ENCODE measurements around the gene ASB7.

The ASB7 gene

GRCh38 chr15:100693451-100693850 lies 91.1 kb downstream of the ASB7 start:
- in situ Hi-C loops (cut with HindIII; ENCODE audit: low sequenced_read_pairs) = no loop called here
- DNase-seq (ENCODE audit: low read depth, low spot score) = no peak
- H3K4me3 ChIP-seq (ENCODE audit: low read depth, low read length) = no peak overlapping the region
- TF ChIP-seq, protein P1, sequence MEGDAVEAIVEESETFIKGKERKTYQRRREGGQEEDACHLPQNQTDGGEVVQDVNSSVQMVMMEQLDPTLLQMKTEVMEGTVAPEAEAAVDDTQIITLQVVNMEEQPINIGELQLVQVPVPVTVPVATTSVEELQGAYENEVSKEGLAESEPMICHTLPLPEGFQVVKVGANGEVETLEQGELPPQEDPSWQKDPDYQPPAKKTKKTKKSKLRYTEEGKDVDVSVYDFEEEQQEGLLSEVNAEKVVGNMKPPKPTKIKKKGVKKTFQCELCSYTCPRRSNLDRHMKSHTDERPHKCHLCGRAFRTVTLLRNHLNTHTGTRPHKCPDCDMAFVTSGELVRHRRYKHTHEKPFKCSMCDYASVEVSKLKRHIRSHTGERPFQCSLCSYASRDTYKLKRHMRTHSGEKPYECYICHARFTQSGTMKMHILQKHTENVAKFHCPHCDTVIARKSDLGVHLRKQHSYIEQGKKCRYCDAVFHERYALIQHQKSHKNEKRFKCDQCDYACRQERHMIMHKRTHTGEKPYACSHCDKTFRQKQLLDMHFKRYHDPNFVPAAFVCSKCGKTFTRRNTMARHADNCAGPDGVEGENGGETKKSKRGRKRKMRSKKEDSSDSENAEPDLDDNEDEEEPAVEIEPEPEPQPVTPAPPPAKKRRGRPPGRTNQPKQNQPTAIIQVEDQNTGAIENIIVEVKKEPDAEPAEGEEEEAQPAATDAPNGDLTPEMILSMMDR (IDR thresholded peaks at IDR 0.05; ENCODE audit: low read depth, low read length) = no peak

- in situ Hi-C loops (cut with HindIII; ENCODE audit: low sequenced_read_pairs) = no loop called here
- H3K4me3 ChIP-seq (ENCODE audit: low read depth, low read length) = no peak overlapping the region
- DNase-seq (ENCODE audit: low read depth, low spot score) = no peak
- TF ChIP-seq, protein P1 (IDR thresholded peaks at IDR 0.05; ENCODE audit: low read depth, low read length) = no peak
These were observed 92.1 kb downstream of the ASB7 start for GRCh38 chr15:100694381-100695021.

- TF ChIP-seq, protein P1 (IDR thresholded peaks at IDR 0.05; ENCODE audit: low read depth, low read length) = no peak
- DNase-seq (ENCODE audit: low read depth, low spot score) = no peak
- H3K4me3 ChIP-seq (ENCODE audit: low read depth, low read length) = no peak overlapping the region
- in situ Hi-C loops (cut with HindIII; ENCODE audit: low sequenced_read_pairs) = no loop called here
These were observed 92.7 kb downstream of the ASB7 start for GRCh38 chr15:100695048-100695447.

DNA sequence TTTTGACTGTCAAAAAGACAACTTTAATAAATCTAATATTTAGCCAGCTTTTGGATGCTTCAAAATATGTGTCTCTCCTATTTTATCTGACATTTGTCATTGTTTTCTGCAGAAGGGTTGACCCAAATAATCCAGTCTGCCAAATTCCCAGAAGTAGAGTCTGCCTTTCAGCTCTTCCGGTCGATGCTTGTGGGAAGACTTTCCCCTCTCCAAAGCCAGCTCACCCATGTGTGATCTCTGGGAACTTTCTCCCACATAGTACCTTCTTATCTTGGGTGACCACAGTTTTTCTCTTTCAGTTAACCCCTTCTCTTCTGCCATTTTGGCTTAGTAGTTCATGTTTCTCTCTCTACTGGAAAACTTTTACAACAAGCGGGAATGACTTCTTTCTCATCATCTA lies 94.1 kb downstream of the ASB7 start:
- no peak for DNase-seq (ENCODE audit: low read depth, low spot score)
- TF ChIP-seq, protein P1 (IDR thresholded peaks at IDR 0.05; ENCODE audit: low read depth, low read length) = no peak
- H3K4me3 ChIP-seq (ENCODE audit: low read depth, low read length) = no peak overlapping the region
- in situ Hi-C loops (cut with HindIII; ENCODE audit: low sequenced_read_pairs) = no loop called here
